GM18508 (cell line): ENCODE results near the gene DIPK1C.
A peak's percentile ranks its signal among the peaks of the same experiment; 100 is the strongest.
"Not testable (repeated sequence)": the region's sequence is repeated elsewhere in the genome, so short reads cannot be mapped to it uniquely, and the experiment has no call there.

Experiments
- ATAC-seq: cut with Tn5 transposase; IDR thresholded peaks from one replicate; pipeline ENCODE4 v1.9.1; 2021; ENCODE audit warnings: moderate number of reproducible peaks; ENCODE audit not compliant: insufficient read depth, unreplicated experiment

The DIPK1C gene

DNA sequence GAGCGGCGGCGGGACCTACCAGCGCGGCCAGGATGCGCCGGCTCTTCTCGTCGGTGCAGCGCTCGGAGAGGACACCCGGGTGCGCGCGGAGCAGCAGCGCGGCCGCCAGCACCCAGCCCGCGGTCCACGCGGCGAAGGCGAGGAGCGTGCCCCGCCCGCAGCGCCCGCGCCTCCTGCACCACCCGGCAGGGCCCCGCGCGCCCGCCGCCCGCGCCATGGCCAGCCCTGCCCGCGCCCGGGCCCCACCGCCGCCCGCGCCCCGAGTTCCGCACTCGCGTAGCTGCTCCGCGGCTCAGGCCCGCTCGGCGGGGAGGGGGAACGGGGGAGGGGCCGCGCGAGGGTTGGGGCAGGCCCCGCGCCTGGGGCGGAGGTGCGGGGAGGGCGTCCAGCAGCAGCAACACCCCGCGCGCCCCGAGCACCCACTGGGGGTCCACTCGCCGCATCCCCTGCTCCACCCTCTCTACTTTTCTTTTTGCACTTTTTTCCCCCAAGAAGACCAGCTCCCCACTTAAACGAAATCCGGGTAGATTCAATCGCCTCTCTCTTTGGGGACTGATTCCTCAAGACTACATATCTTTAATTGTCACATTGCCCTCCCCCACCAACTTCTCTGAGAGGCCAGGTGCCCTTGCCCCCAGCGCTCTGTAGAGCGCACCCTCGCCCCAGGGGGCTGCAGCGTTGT, at the start of gene DIPK1C:
Gene DIPK1C, minus strand, starts transcription at position 266 of the 682 bp plus-strand sequence. Its CDS starts 49 bp downstream, at position 217.
- ATAC-seq = no peak

DNA sequence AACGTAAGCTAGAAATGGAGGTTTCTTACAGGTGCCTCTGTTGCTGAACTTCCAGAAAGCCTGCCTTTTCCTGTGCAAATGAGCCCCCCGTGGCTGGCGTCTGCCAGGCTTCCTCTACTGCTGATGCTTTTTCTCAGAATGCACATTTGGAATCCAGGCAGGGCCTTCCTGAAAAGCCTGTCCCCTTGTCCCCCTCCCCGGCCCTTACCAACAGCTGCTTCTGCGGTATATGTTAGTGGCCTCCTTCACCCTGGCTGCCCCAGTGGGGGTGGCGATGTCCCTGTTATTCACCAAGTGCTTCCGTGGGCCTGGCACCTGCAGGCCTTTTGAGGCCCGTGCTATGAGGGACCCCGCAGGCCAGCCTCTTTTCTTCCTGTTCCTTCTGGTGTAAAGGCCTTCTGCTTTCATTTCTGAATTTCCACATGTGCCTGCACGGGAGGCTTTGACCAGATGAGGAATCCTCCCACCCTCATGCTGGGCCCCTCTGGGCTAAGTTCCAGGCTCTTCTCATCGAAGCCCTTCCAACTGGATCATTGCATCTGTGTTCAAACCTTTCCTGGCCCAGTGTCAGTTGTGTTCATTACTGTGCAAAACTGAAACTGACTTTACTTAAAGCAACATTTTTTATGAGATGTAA, 49.5 kb upstream of the DIPK1C start:
- no peak for ATAC-seq

DNA sequence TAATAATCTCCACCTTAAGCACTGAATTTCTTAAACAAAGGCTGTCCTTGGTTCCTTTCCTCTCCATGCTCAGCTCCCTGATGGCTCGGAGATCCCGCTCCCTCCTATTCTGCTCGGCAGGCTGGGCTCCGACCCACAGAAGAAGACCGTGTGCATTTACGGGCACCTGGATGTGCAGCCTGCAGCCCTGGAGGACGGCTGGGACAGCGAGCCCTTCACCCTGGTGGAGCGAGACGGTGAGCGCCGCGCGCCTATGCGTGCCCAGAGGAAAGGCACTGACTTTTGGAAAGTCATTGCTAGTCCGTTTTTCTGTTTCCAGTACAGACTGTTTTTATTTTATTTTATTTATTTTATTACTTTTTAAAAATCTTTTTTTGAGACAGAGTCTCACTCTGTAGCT, 48.7 kb upstream of the DIPK1C start:
- ATAC-seq = no peak

DNA sequence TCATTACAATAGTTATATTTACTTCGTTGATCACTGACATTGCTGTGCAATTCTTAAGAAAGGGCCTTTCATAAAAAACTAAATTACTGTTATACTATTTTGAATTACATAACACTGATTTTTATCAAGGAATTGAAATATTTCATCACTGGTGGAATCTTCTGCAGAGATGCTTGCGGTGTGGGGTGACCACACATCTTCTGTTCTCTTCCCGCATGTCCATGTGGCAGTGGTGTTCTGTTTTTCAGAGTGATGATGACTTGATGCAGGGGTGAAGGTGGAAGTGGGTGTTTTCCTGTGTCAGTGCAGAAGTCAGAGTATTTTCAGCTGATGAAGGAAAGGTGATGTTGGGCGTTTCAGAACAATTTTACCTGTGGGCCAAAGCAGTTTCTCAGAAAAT, 46.0 kb upstream of the DIPK1C start:
- ATAC-seq = no peak

DNA sequence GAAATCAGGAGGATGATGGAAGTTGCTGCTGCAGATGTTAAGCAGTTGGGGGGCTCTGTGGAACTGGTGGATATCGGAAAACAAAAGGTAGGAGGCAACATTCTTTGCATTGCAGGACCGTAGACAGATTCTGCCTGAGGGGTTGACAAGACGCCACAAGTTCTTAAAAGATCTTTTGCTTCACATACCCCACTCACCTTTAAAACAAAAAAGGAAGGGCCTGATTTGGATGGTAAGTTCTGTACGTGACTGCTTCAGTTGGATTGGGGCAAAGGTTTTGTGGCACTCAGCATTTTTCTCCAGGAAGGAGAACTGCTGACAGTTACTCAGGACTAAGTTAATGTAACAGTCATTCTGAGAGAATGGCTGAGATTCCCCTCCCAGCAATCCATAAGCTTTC, 44.3 kb upstream of the DIPK1C start:
- no peak for ATAC-seq

DNA sequence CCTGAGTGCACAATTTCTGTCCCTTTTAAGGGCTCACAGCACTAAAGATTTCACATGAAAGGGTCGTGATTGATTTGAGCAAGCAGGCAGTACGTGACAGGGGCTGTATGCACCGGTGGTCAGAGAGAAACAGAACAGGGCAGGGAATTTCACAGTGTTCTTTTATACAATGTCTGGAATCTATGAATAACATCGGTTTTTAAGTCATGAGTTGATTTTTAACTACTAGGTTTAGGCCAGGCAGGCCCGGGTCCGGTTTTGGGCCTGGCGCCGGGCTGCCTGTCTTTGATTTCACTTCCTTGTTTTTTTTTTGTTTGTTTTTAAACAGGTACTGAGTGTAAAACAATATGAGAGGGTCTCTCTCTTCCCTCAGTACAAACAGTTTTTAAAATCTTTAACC, 43.7 kb upstream of the DIPK1C start:
- not testable (repeated sequence) for ATAC-seq

DNA sequence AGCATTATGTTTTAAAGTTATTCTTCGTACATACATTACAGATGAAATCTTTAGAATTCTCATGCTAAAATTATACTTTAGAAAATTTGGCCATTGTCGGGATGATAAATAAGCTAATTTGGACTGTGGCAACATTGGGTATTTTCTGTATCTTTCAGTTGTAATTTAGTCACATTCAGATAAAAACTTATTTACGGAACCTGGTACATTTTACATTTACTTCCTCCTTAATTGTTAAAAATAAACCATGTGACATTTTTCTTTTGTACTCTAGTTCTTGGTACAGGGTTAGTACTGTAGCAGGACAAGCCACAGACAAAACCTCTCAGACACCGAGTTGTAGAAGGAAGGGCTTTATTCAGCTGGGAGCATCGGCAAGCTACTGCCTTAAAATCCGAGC, 43.3 kb upstream of the DIPK1C start:
- ATAC-seq = no peak

DNA sequence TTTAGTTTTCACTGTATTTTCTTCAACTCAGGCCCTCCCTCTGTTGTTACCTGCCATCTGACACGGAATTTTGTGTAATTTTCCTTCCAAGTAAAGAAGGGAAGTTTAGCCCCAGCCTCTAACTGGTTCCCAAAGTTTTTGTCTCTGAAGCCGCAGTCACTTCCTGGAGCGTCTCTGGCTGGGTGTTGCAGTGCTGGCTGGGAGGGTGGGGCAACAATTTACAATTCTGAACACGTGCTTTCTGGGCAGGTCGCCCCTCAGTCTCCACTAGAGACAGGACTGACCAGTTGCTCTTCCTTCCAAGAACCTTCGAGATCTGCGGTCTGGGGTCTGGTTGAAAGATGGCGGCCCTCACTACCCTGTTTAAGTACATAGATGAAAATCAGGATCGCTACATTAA, 42.5 kb upstream of the DIPK1C start:
- ATAC-seq = peak; percentile 39

DNA sequence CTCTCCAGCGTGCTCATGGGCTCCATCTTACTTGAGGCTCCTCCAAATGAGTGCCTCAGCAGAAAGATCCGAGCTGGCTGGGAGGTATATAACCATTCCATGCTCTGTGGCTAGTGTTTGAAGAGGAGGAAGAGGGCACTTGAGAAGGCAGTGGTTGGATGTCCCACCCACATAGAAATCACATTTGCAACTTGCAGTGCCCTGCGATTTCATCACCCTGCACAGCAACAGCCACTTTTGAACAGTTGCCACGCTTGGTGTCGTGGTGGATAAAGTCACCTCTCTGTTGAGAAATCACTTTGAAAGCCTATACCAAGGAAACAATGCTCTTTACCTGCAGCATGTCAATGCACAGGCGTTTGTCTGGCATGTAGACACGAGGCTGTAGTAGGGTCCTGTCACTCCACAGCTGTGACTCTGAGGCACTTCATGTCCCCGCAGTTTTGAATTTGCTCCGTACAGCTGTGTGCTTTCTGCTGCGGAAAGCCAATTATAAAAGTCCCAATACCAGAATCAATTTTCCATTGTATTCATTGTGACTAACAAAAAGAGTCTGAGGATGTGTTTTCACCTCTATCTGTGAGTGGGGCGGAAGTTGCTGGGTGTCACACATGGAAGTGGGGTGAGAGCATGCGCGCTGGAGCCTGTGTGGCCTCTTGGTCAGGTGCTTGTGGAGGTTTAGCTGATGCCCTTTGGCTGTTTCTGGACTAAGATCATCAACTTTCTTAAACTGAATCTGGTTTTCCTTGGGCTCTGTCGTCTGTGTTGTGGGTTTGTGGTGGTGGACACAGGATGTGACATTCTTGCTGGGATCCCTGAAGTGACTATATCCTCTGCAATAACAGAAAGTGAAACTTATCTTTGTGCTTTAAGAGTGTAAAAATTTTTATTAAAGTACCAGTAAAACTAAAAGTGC, 41.9 kb upstream of the DIPK1C start:
- peak; percentile 29 for ATAC-seq

DNA sequence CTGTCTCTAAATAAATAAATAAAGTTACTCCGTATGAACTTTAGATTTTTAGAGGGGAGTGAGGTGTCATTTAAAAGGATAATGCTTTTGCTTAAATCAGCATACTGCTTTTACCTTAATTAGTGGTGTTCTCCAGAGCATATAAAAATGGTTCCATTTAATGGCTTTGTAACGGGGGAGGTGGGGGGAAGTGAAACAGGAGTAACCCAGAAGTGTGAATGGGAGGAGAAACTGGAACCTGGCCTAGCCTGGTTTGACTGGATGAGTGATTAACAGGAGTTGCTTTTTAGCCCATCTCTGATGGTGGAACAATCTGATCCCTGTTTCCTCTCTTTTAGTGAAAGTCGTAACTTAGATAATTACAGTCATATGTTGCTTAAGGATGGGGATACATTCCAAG, 40.7 kb upstream of the DIPK1C start:
- ATAC-seq = no peak

DNA sequence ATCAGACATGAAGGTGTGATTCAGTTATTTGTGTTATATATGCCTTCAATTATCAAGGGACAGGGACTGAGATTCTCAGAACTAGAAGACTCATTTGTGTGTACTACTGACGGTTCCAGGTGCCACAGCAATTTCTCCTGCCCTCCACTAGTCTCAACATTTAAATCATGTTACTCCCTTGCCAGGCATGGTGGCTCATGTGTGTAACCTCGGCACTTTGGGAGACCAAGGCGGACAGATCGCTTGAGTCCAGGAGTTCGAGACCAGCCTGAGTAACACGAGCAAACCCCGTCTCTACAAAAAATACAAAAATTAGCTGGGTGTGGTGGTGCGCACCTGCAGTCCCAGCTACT, 40.2 kb upstream of the DIPK1C start:
- no peak for ATAC-seq

DNA sequence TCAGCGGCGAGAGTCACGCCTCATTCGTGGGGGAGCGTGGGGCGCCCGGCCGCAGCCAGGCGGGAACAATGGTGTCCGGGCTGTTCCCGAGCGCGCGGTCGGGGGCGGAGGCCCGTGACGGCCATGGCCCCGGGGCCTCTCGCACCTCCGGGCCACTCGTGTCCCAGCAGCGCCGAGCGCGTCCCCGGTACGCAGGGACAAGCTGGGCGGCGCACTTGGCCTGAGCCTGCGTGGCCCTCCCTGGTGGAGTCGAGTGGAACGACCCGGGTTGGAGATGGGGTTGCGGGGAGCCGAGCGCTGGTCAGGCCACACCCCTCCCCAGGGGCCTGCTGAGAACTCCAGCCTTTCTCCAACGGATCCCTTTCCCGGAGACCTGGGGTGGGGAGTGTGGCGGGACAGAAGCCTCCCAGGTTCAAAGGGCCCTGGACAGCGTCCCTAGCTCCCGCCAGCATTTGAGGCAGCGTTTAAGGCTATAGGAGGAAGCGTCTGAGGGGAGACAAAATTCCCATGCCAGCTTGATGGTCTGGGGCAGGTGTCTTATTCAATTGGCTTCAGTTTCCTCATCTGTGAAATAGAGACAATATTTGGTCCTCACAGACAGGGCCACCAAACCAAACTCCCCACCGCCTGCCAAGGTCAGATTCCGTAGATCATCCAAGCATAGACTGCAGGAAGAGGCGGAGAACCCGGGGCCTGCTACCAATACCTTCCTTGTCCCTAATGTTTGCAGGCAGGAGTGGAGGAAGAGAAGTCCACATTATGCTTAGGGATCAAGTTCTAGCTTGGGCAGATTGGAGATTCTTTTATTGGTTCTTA, 39.6 kb upstream of the DIPK1C start:
- ATAC-seq = no peak

DNA sequence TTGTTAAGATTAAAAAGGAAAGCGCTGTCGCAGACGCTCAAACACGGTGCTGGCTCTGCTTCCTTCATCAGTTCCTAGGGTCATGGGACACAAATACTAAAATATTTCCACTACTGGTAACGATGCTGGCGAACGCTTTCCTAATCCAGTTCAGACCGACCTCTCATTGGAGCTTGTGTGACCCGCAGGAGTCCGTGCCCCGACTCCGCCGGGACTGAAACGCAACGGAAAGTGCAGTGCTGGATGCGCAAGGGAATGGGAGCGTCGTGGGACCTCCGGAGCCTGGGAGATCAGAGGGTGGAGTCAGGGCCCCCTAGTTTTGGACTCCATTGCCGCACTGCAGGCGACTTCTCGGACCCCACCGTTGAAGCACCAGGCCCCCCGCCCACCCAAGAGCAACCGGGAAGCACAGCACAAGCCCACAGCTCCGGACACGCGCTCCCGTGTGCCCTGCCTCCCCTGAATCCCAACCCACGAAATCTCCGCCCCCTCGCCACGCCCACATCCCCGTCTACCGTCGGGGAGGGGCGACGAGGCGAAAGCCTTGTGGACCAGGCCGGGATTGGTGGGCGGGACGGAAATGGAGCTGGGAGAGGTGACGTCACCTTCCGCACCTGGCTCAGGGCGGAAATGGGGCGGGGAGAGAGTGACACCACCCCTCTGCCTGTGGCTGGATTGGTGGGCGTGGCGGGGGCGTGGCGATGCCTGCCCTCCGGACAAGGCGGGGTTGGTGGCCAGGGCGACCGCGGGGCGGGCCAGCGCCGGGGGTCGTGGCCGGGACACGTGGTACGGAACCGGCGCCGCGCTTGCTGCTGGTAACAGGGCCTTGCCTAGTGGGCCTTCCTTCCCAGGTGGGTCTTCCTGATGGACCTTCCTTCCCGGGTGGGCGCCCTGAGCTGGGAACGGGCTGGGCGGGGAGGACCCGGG, 38.7 kb upstream of the DIPK1C start, which contains the start of gene CNDP2:
Gene CNDP2, plus strand, starts transcription at position 783 of the 927 bp plus-strand sequence. CDS start 3,611 bp downstream, outside the sequence.
- ATAC-seq = peak; percentile 49

DNA sequence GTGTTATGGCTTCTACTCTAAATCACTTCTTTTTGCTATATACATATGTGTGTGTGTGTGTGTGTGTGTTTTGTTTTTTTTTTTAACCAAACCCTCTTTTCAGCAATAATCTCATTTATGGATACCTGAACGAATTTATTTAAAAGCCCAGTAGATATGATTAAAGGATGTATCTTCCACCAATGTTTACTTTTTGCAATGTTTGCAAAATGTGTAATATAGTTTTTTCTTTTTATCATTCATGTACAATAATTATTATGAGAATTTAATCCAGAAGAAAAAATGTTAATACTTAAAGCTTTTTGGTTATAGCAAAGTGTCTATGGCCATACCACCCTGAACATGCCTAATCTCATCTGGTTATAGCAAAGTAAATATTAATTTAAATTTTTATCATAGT, 37.4 kb upstream of the DIPK1C start:
- no peak for ATAC-seq

DNA sequence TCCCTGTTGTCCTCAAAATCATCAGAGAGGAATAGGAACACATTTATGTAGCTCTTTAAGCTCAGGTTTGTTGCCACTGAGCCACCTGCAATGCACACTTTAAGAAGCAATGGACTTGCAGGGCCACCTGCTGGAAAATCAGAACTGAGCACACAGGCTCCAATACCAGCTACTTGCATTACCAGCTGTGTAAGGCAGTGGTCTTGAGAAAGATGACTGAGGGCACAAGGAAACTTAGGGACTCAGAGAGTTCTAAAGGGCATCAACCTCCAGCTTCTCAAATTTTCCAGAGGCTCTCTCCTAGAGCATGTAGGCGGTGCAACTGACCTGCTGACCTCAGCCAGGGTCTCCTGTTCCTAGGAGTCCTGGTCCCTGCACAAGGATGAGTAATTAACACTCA, 36.6 kb upstream of the DIPK1C start:
- ATAC-seq = no peak

DNA sequence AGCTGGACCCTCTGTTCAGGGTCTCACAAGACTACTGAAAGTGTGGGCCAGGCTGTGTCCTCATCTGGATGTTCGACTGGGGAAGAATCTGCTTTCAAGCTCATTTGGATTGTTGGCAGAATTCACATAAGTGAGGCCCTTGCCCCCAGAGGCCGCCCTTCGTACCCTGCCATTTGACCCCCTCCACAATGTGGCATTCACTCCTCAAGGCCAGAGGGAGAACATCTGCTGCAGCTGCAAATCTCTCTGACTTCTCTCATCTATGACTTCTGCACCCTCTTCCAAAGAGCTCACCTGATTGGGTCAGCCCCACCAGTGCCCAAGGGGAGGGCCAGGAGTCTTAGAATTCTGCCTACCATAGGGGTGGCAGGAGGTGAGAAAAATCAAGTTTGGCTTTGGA, 35.2 kb upstream of the DIPK1C start:
- no peak for ATAC-seq

DNA sequence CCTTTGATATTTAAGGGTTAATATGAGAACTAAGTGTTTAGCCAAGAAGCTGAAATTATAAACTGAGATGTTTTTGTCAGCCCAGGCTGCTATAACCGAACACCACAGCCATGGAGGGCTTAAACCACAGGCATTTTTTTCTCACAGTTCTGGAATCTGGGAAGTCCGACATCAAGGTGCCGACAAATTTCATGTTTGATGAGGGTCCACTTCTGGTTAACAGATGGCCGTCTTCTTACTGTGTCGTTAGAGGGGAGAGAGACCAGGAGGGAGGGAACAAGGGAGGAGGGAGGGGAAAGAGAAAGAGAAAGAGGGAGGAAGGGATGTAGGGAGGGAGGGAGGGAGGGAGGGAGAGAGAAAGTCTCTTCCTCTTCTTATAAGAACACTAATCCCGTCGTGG, 32.6 kb upstream of the DIPK1C start:
- no peak for ATAC-seq

DNA sequence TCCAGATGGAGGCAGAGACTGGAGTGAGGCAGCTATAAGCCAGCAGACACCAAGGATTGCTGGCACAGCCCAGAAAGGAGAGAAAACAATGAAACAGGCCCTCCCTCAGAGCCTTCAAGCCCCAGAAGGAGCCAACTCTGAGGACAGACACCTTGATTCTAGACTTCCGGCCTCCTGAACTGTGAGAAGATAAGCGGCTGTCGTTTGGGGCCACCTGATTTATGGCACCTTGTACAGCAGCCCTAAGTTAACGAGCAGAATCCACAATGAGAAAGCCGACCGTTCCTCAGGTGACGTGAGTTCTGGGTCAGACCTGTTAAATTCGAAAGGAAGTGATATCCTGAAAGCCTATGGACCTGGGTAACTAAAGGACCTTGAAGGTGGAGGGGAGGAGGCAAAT, 31.8 kb upstream of the DIPK1C start:
- no peak for ATAC-seq

DNA sequence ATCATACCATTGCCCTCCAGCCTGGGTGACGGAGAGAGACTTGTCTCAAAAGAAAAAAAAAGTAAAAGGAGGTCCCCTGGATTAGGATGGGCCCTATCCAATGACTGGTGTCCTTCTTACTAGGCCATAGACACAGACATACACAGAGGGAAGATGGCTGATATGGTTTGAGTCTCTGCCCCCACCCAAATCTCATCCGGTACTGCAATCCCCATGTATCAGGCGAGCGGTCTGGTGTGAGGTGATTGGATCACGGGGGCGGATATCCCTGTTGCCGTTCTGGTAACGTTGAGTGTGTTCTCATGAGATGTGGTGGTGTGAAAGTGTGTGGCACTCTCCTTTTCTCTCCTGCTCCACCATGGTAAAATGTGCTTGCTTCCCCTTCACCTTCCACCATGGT, 31.2 kb upstream of the DIPK1C start:
- no peak for ATAC-seq
